Measurements from ENCODE around the gene CFAP43.

DNA sequence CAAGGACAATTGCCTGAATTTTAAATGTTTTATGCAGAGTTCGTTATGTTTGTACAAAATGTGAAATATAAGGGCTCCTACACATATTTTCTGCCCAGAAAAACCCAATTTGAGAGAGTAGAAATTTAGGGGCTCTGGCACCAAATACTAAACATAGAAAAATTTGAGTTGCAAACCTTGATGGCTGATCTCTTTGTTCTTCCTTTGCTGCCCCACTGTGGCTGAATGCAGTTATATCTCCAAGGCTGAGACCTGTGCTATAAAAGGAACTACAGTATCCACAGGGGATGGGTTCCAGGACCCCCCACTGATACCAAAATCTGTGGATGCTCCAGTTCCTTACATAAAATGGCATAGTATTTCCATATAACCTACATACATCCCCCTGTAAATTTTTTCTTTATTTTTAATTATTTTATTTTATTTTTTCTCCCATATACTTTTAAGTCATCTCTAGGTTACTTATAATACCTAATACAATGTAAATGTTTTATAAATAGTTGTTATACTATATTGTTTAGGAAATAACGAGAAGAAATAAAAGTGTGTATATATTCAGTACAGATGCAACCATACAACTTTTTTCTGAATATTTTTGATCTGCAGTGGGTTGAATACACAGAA lies 22.5 kb downstream of the CFAP43 start:
- no peak for TF ChIP-seq POLR2A (IDR thresholded peaks at IDR 0.05; ENCODE audit: low read depth, low read length)
- no peak for TF ChIP-seq TCF12 (IDR thresholded peaks at IDR 0.05; ENCODE audit: low read depth, low read length)
- TF ChIP-seq EZH2 (IDR thresholded peaks at IDR 0.05; ENCODE audit: borderline replicate concordance, control insufficient read depth, low read depth, low read length), result no peak
- no peak for TF ChIP-seq PBX3 (IDR thresholded peaks at IDR 0.05; ENCODE audit: insufficient replicate concordance, low read depth, low read length)

All from GM12878 (cell line).